Measurements from ENCODE around the gene KCNG2.

Gene KCNG2

GRCh38 chr18:79887181-79888000 is 89.7 kb downstream of the KCNG2 start:
- no peak overlapping the region for H3K4me3 ChIP-seq (ENCODE audit: insufficient read depth, low read depth, low read length)
- no peaks in the 10 kb centered on the region for H3K9me3 ChIP-seq (ENCODE audit: control insufficient read depth, low read length)
- H3K4me1 ChIP-seq (ENCODE audit: control insufficient read depth, insufficient read depth, low read length): no peaks in the 10 kb centered on the region
- no peak overlapping the region for H3K27ac ChIP-seq (ENCODE audit: insufficient read depth, low read depth, low read length, poor library complexity, severe bottlenecking)
- no peaks in the 10 kb centered on the region for H3K27me3 ChIP-seq (ENCODE audit: control insufficient read depth, insufficient read depth, low read length, poor library complexity, severe bottlenecking)
- no peaks in the 10 kb centered on the region for H3K36me3 ChIP-seq (ENCODE audit: control insufficient read depth, insufficient read depth, low read length)
- WGBS, 2 experiments: 91 to 92% methylated on average over 30 of the region's 30 CpGs

DNA sequence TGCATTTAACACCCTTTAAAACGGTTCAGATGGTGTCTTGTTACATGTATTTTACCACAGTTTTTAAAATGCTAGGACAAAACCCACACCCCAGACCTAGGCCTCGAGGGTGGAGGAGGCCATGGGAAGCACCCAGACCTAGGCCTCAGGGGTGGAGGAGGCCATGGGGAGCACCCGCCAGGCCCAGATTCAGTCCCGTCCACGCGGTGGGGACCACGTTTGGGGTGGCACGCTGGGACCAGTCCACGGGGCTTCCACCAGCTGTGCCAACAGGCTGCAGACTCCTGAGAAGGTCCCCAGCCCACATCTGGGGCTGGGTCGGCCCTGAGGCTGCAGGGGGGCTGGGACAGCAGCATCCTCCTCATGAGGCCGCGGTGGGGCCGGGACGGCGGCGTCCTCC is 90.3 kb downstream of the KCNG2 start:
- H3K9me3 ChIP-seq (ENCODE audit: control insufficient read depth, low read length): no peaks in the 10 kb centered on the region
- no peak overlapping the region for H3K4me3 ChIP-seq (ENCODE audit: insufficient read depth, low read depth, low read length)
- WGBS, 2 experiments: 96% methylated on average over 12 to 13 of the region's 16 CpGs
- H3K4me1 ChIP-seq (ENCODE audit: control insufficient read depth, insufficient read depth, low read length): no peaks in the 10 kb centered on the region
- no peaks in the 10 kb centered on the region for H3K27me3 ChIP-seq (ENCODE audit: control insufficient read depth, insufficient read depth, low read length, poor library complexity, severe bottlenecking)
- H3K36me3 ChIP-seq (ENCODE audit: control insufficient read depth, insufficient read depth, low read length): no peaks in the 10 kb centered on the region
- H3K27ac ChIP-seq (ENCODE audit: insufficient read depth, low read depth, low read length, poor library complexity, severe bottlenecking): no peak overlapping the region

- WGBS, 2 experiments: 90 to 91% methylated on average over 14 of the region's 14 CpGs
- H3K4me3 ChIP-seq (ENCODE audit: insufficient read depth, low read depth, low read length): no peak overlapping the region
- H3K27ac ChIP-seq (ENCODE audit: insufficient read depth, low read depth, low read length, poor library complexity, severe bottlenecking): no peak overlapping the region
- H3K27me3 ChIP-seq (ENCODE audit: control insufficient read depth, insufficient read depth, low read length, poor library complexity, severe bottlenecking): no peaks in the 10 kb centered on the region
- no peaks in the 10 kb centered on the region for H3K4me1 ChIP-seq (ENCODE audit: control insufficient read depth, insufficient read depth, low read length)
- no peaks in the 10 kb centered on the region for H3K36me3 ChIP-seq (ENCODE audit: control insufficient read depth, insufficient read depth, low read length)
- no peaks in the 10 kb centered on the region for H3K9me3 ChIP-seq (ENCODE audit: control insufficient read depth, low read length)
Observed at GRCh38 chr18:79889569-79889968, 91.8 kb downstream of the KCNG2 start.

DNA sequence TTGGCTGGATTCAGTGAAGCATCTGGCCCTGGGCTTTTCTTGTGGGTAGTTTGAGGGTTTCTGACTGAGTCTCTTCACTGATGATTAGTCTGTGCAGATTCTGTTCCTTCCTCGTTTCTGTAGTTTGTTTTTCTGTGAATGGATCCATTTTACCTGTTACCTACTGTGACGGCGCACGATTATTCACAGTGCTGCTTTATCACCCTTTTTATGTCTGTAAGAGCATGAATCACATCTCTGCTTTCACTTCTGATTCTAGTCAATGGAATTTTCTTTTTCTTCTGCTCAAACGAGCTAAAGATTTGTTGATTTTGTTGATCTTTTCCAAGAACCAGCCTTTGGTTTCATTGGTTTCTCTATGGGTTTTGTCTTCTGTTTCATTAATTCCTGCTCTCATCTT is 92.9 kb downstream of the KCNG2 start:
- no peaks in the 10 kb centered on the region for H3K4me1 ChIP-seq (ENCODE audit: control insufficient read depth, insufficient read depth, low read length)
- WGBS, 2 experiments: 87 to 93% methylated on average over 5 of the region's 5 CpGs

GRCh38 chr18:79896738-79897137 is 99.0 kb downstream of the KCNG2 start:
- H3K27ac ChIP-seq (ENCODE audit: insufficient read depth, low read depth, low read length, poor library complexity, severe bottlenecking): no peak overlapping the region
- H3K27me3 ChIP-seq (ENCODE audit: control insufficient read depth, insufficient read depth, low read length, poor library complexity, severe bottlenecking): no peaks in the 10 kb centered on the region
- H3K4me3 ChIP-seq (ENCODE audit: insufficient read depth, low read depth, low read length): no peak overlapping the region
- peaks cover 6% of the 10 kb centered on the region for H3K9me3 ChIP-seq (ENCODE audit: control insufficient read depth, low read length)
- H3K4me1 ChIP-seq (ENCODE audit: control insufficient read depth, insufficient read depth, low read length): no peaks in the 10 kb centered on the region
- 90 to 100% methylated on average over 2 to 3 of the region's 3 CpGs for WGBS, 2 experiments
- H3K36me3 ChIP-seq (ENCODE audit: control insufficient read depth, insufficient read depth, low read length): no peaks in the 10 kb centered on the region

More for the DNA sequence above, 92.9 kb downstream of the KCNG2 start:
- Histone ChIP-seq H3K27ac (ENCODE audit: insufficient read depth, low read depth, low read length, poor library complexity, severe bottlenecking) (no peak overlapping the region), H3K4me3 (ENCODE audit: insufficient read depth, low read depth, low read length) (no peak overlapping the region), H3K9me3 (ENCODE audit: control insufficient read depth, low read length) (no peaks in the 10 kb centered on the region), H3K36me3 (ENCODE audit: control insufficient read depth, insufficient read depth, low read length) (no peaks in the 10 kb centered on the region), H3K27me3 (ENCODE audit: control insufficient read depth, insufficient read depth, low read length, poor library complexity, severe bottlenecking) (no peaks in the 10 kb centered on the region)

- H3K4me3 ChIP-seq (ENCODE audit: insufficient read depth, low read depth, low read length): no peak overlapping the region
- 93 to 95% methylated on average over 15 of the region's 15 CpGs for WGBS, 2 experiments
Observed at GRCh38 chr18:79897940-79898625, 100.3 kb downstream of the KCNG2 start.

DNA sequence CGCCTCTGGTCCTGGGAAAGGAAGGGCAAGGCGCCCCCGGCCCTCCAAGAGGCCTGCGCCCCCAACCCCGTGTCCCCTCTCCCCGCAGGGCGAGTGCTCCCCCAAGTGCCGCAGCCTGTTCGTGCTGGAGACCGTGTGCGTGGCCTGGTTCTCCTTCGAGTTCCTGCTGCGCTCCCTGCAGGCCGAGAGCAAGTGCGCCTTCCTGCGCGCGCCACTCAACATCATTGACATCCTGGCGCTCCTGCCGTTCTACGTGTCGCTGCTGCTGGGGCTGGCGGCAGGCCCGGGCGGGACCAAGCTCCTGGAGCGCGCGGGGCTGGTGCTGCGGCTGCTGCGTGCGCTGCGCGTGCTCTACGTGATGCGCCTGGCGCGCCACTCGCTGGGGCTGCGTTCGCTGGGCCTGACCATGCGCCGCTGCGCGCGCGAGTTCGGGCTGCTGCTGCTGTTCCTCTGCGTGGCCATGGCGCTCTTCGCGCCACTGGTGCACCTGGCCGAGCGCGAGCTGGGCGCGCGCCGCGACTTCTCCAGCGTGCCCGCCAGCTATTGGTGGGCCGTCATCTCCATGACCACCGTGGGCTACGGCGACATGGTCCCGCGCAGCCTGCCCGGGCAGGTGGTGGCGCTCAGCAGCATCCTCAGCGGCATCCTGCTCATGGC is 101.3 kb downstream of the KCNG2 start:
- no peak overlapping the region for H3K4me3 ChIP-seq (ENCODE audit: insufficient read depth, low read depth, low read length)
- H3K27me3 ChIP-seq (ENCODE audit: control insufficient read depth, insufficient read depth, low read length, poor library complexity, severe bottlenecking): no peaks in the 10 kb centered on the region
- no peaks in the 10 kb centered on the region for H3K4me1 ChIP-seq (ENCODE audit: control insufficient read depth, insufficient read depth, low read length)
- peaks cover 6% of the 10 kb centered on the region for H3K9me3 ChIP-seq (ENCODE audit: control insufficient read depth, low read length)
- no peak overlapping the region for H3K27ac ChIP-seq (ENCODE audit: insufficient read depth, low read depth, low read length, poor library complexity, severe bottlenecking)
- 96% methylated on average over 70 of the region's 70 CpGs for WGBS, 2 experiments
- H3K36me3 ChIP-seq (ENCODE audit: control insufficient read depth, insufficient read depth, low read length): peaks cover 12% of the 10 kb centered on the region

More at GRCh38 chr18:79897940-79898625, 100.3 kb downstream of the KCNG2 start:
- Histone ChIP-seq H3K9me3 (ENCODE audit: control insufficient read depth, low read length) (peaks cover 6% of the 10 kb centered on the region), H3K36me3 (ENCODE audit: control insufficient read depth, insufficient read depth, low read length) (peaks cover 4% of the 10 kb centered on the region), H3K27ac (ENCODE audit: insufficient read depth, low read depth, low read length, poor library complexity, severe bottlenecking) (no peak overlapping the region), H3K27me3 (ENCODE audit: control insufficient read depth, insufficient read depth, low read length, poor library complexity, severe bottlenecking) (no peaks in the 10 kb centered on the region), H3K4me1 (ENCODE audit: control insufficient read depth, insufficient read depth, low read length) (no peaks in the 10 kb centered on the region)

GRCh38 chr18:79899609-79900445 is 102.1 kb downstream of the KCNG2 start:
- H3K9me3 ChIP-seq (ENCODE audit: control insufficient read depth, low read length): peaks cover 6% of the 10 kb centered on the region
- H3K27me3 ChIP-seq (ENCODE audit: control insufficient read depth, insufficient read depth, low read length, poor library complexity, severe bottlenecking): no peaks in the 10 kb centered on the region
- H3K4me1 ChIP-seq (ENCODE audit: control insufficient read depth, insufficient read depth, low read length): no peaks in the 10 kb centered on the region
- WGBS, 2 experiments: 95 to 96% methylated on average over 53 of the region's 53 CpGs
- no peak overlapping the region for H3K4me3 ChIP-seq (ENCODE audit: insufficient read depth, low read depth, low read length)
- H3K27ac ChIP-seq (ENCODE audit: insufficient read depth, low read depth, low read length, poor library complexity, severe bottlenecking): no peak overlapping the region
- peaks cover 12% of the 10 kb centered on the region for H3K36me3 ChIP-seq (ENCODE audit: control insufficient read depth, insufficient read depth, low read length)

DNA sequence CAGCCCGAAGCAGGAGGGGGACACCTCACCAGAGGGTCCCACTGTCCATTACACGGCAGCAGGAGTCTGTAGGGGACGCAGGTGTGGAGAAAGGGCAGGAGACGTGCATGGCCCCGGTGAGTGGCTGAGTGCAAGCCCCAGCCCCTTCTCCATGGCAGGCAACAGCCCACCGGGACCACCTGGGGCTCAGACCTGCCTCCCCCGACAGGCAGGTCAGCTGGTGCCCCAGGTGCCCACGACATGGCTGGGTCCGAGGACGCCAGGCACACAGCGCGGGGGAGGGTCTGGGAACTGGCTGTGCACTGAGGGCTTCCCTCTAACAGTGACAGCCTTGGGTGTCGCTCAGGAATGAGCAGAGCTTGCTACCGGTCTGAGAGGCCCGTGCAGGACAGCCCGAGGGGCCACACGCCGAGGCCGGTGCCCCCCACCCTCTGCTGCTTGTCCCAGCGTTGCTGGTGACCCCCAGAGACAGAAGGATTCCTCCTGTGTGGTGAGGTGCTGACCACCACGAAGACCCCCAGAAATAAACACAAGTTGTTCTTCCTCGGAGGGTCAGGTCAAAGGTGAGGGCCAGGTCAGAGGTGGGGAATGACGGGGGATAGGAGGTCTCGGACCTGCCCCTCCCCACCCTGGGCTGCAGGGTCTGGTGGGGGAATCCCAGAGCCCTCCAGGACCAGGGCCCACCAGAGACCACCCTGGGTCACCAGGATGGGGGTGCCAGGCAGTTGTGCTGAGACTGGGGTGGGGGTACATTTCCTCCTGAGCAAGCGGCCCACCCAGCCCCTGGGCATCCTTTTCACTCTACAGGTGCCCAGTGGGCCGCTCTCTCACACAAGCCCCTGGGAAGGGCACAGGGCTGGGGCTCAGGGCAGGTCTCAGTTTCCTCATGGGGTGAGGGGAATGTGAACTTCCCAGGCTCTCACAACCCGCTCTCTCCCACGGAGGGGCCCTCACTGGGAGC is 103.2 kb downstream of the KCNG2 start:
- 95% methylated on average over 28 of the region's 28 CpGs for WGBS, 2 experiments
- Histone ChIP-seq H3K4me1 (ENCODE audit: control insufficient read depth, insufficient read depth, low read length) (no peaks in the 10 kb centered on the region), H3K9me3 (ENCODE audit: control insufficient read depth, low read length) (peaks cover 6% of the 10 kb centered on the region), H3K27me3 (ENCODE audit: control insufficient read depth, insufficient read depth, low read length, poor library complexity, severe bottlenecking) (no peaks in the 10 kb centered on the region), H3K27ac (ENCODE audit: insufficient read depth, low read depth, low read length, poor library complexity, severe bottlenecking) (no peak overlapping the region), H3K4me3 (ENCODE audit: insufficient read depth, low read depth, low read length) (no peak overlapping the region), H3K36me3 (ENCODE audit: control insufficient read depth, insufficient read depth, low read length) (peaks cover 12% of the 10 kb centered on the region)

Data from ectodermal cell (in vitro differentiated cells).